HG03175 (cell line): Measurements from ENCODE around the gene ALS2.
"Not testable (repeated sequence)": the region's sequence is repeated elsewhere in the genome, so short reads cannot be mapped to it uniquely, and the experiment has no call there.

Experiments used
- ATAC-seq: cut with Tn5 transposase; IDR thresholded peaks from one replicate; pipeline ENCODE4 v1.9.1; 2021; ENCODE audit warnings: mild to moderate bottlenecking, moderate library complexity; ENCODE audit not compliant: unreplicated experiment

ALS2 gene

GRCh38 chr2:201794294-201794693 is 13.6 kb upstream of the ALS2 start:
- no peak for ATAC-seq

GRCh38 chr2:201793631-201794030 is 12.9 kb upstream of the ALS2 start:
- ATAC-seq, result no peak

- ATAC-seq, result no peak
Measured at GRCh38 chr2:201790989-201791388, 10.3 kb upstream of the ALS2 start.

- no peak for ATAC-seq
Measured at GRCh38 chr2:201790291-201790690, 9.6 kb upstream of the ALS2 start.

- ATAC-seq, result no peak
Measured at GRCh38 chr2:201789395-201789794, 8.7 kb upstream of the ALS2 start.

GRCh38 chr2:201788371-201788770 is 7.6 kb upstream of the ALS2 start:
- ATAC-seq, result no peak

- no peak for ATAC-seq
Measured at GRCh38 chr2:201786471-201786870, 5.7 kb upstream of the ALS2 start.

GRCh38 chr2:201785135-201785534 is 4.4 kb upstream of the ALS2 start:
- no peak for ATAC-seq

GRCh38 chr2:201784563-201784962 is 3.8 kb upstream of the ALS2 start:
- no peak for ATAC-seq

GRCh38 chr2:201781557-201782051 is 871 bp upstream of the ALS2 start:
- peak; percentile 3 for ATAC-seq

GRCh38 chr2:201779901-201780673 is 646 bp downstream of the ALS2 start:
- ATAC-seq, result no peak

GRCh38 chr2:201777869-201778268 is 2.9 kb downstream of the ALS2 start:
- ATAC-seq, result no peak

- ATAC-seq, result no peak
Measured at GRCh38 chr2:201777043-201777442, 3.7 kb downstream of the ALS2 start.

GRCh38 chr2:201775326-201775725 is 5.4 kb downstream of the ALS2 start:
- ATAC-seq, result no peak

GRCh38 chr2:201774546-201774945 is 6.2 kb downstream of the ALS2 start:
- no peak for ATAC-seq

GRCh38 chr2:201773990-201774389 is 6.7 kb downstream of the ALS2 start:
- no peak for ATAC-seq

GRCh38 chr2:201769666-201770373 is 10.9 kb downstream of the ALS2 start:
- no peak for ATAC-seq

- no peak for ATAC-seq
Measured at GRCh38 chr2:201768918-201769317, 11.8 kb downstream of the ALS2 start.

GRCh38 chr2:201765799-201766198 is 14.9 kb downstream of the ALS2 start:
- ATAC-seq, result no peak

GRCh38 chr2:201764469-201764868 is 16.3 kb downstream of the ALS2 start:
- ATAC-seq, result not testable (repeated sequence)

- no peak for ATAC-seq
Measured at GRCh38 chr2:201761101-201761500, 19.6 kb downstream of the ALS2 start.

GRCh38 chr2:201759567-201759966 is 21.2 kb downstream of the ALS2 start:
- ATAC-seq, result no peak
